GOT3 (cell line): ENCODE data around the gene THBD.
"Not testable (repeated sequence)": the region's sequence is repeated elsewhere in the genome, so short reads cannot be mapped to it uniquely, and the experiment has no call there.

Experiments
- DNase-seq: peaks from one replicate; lab custom pipeline; 2025; ENCODE audit warnings: mixed read lengths; lab: John Stamatoyannopoulos, UW

Gene THBD

GRCh38 chr20:23034721-23035671 lies 14.5 kb downstream of the THBD start, which contains the start of gene SSTR4:
SSTR4 (plus strand) TSS chr20:23035312; CDS start chr20:23035484, 172 bp downstream.
- no peak for DNase-seq

GRCh38 chr20:23033918-23034317 lies 15.6 kb downstream of the THBD start:
- no peak for DNase-seq

GRCh38 chr20:23032750-23033078 lies 16.8 kb downstream of the THBD start:
- DNase-seq = no peak

GRCh38 chr20:23032056-23032749 lies 17.3 kb downstream of the THBD start:
- DNase-seq = no peak

- no peak for DNase-seq
Measured at GRCh38 chr20:23031346-23031745, 18.1 kb downstream of the THBD start.

GRCh38 chr20:23029324-23029723 lies 20.1 kb downstream of the THBD start:
- DNase-seq = no peak

GRCh38 chr20:23028392-23028791 lies 21.1 kb downstream of the THBD start:
- DNase-seq = no peak

GRCh38 chr20:23027721-23028120 lies 21.8 kb downstream of the THBD start:
- DNase-seq = no peak

- not testable (repeated sequence) for DNase-seq
Measured at GRCh38 chr20:23025503-23025902, 24.0 kb downstream of the THBD start.

GRCh38 chr20:23024701-23025100 lies 24.8 kb downstream of the THBD start:
- no peak for DNase-seq

GRCh38 chr20:23023621-23024177 lies 25.8 kb downstream of the THBD start:
- DNase-seq = no peak

GRCh38 chr20:23022849-23023248 lies 26.6 kb downstream of the THBD start:
- DNase-seq = no peak

- DNase-seq = no peak
Measured at GRCh38 chr20:23021951-23022350, 27.5 kb downstream of the THBD start.

- DNase-seq = no peak
Measured at GRCh38 chr20:23021541-23021940, 27.9 kb downstream of the THBD start.

GRCh38 chr20:23020230-23021018 lies 29.0 kb downstream of the THBD start:
- no peak for DNase-seq

- no peak for DNase-seq
Measured at GRCh38 chr20:23019403-23019802, 30.1 kb downstream of the THBD start.

- DNase-seq = no peak
Measured at GRCh38 chr20:23018941-23019340, 30.5 kb downstream of the THBD start.

- DNase-seq = no peak
Measured at GRCh38 chr20:23018432-23018831, 31.0 kb downstream of the THBD start.

GRCh38 chr20:23017516-23017915 lies 32.0 kb downstream of the THBD start:
- no peak for DNase-seq

GRCh38 chr20:23013429-23013828 lies 36.0 kb downstream of the THBD start:
- no peak for DNase-seq

GRCh38 chr20:23011008-23011721 lies 38.3 kb downstream of the THBD start:
- no peak for DNase-seq
